Keratinocyte (primary cell): ENCODE results near the gene RBFOX1. TPM values are rescaled to one million over a fixed set of nuclear protein-coding genes. Genes with fewer than 3 reads are reported as not detected.

ENCODE experiments used
- DNase-seq: peaks from one replicate; pipeline ENCODE4 v3.0.0-alpha.2; 2011; ENCODE audit warnings: low read depth, missing footprints, low spot score
- FAIRE-seq: peaks from 2 replicates; lab custom pipeline; 2011; peaks lifted over from hg19 to GRCh38; lab: Jason Lieb, UNC
- H2AFZ ChIP-seq: 2 replicates; pipeline ENCODE4 v1.6.0; 2012; ENCODE audit warnings: low read length, control low read depth, inconsistent platforms; ENCODE audit not compliant: control insufficient read depth
- H3K27ac ChIP-seq: 2 replicates; pipeline ENCODE4 v1.5.1; 2011; ENCODE audit warnings: low read length; ENCODE audit not compliant: control insufficient read depth, insufficient read depth
- H3K27me3 ChIP-seq: 3 replicates; pipeline ENCODE4 v1.6.0; 2011; ENCODE audit warnings: low read length; ENCODE audit not compliant: control insufficient read depth, insufficient read depth; ENCODE audit errors: extremely low read depth
- H3K36me3 ChIP-seq, 2 experiments: 2 replicates in 1 of 2; 3 replicates in 1 of 2; pipeline ENCODE4 v1.5.1; 2011; ENCODE audit warnings: low read length in 2 of 2, mild to moderate bottlenecking in 1 of 2; ENCODE audit not compliant: control insufficient read depth in 2 of 2, insufficient read depth in 2 of 2; ENCODE audit errors: extremely low read depth in 1 of 2
- H3K4me1 ChIP-seq: 3 replicates; pipeline ENCODE4 v1.5.1; 2011; ENCODE audit warnings: low read length; ENCODE audit not compliant: control insufficient read depth, insufficient read depth; ENCODE audit errors: extremely low read depth
- H3K4me2 ChIP-seq: 3 replicates; pipeline ENCODE4 v1.6.0; 2011; ENCODE audit warnings: low read depth, low read length; ENCODE audit not compliant: control insufficient read depth, insufficient read depth; ENCODE audit errors: extremely low read depth
- H3K4me3 ChIP-seq, 3 experiments: fragments of 200-600 bp in 1 of 3; sonication (generic) in 1 of 3; 2 replicates in 2 of 3; 3 replicates in 1 of 3; pipeline ENCODE4 v1.5.1; 2011 to 2016; ENCODE audit warnings: low read length in 3 of 3, mild to moderate bottlenecking in 3 of 3, control low read depth in 2 of 3, inconsistent platforms in 1 of 3, low read depth in 1 of 3, mixed read lengths in 1 of 3, mixed run types in 1 of 3, moderate library complexity in 1 of 3; ENCODE audit not compliant: control insufficient read depth in 2 of 3, insufficient read depth in 2 of 3; ENCODE audit errors: extremely low read depth in 1 of 3
- H3K79me2 ChIP-seq: 2 replicates; pipeline ENCODE4 v1.6.0; 2012; ENCODE audit warnings: low read length; ENCODE audit not compliant: control insufficient read depth, insufficient read depth
- H3K9ac ChIP-seq: 3 replicates; pipeline ENCODE4 v1.6.0; 2011; ENCODE audit warnings: low read length; ENCODE audit not compliant: control insufficient read depth, insufficient read depth; ENCODE audit errors: extremely low read depth
- H3K9me1 ChIP-seq: 3 replicates; pipeline ENCODE4 v1.6.0; 2011; ENCODE audit warnings: low read length; ENCODE audit not compliant: control insufficient read depth, insufficient read depth; ENCODE audit errors: extremely low read depth
- H3K9me3 ChIP-seq: 2 replicates; pipeline ENCODE4 v1.5.1; 2012; ENCODE audit warnings: low read depth, low read length; ENCODE audit not compliant: control insufficient read depth
- H4K20me1 ChIP-seq: 3 replicates; pipeline ENCODE4 v1.6.0; 2011; ENCODE audit warnings: low read length; ENCODE audit not compliant: control insufficient read depth, insufficient read depth; ENCODE audit errors: extremely low read depth
- CTCF ChIP-seq, 3 experiments: IDR thresholded peaks in 1 of 3; conservative IDR thresholded peaks in 1 of 3; optimal IDR thresholded peaks in 1 of 3; 2 replicates in 2 of 3; 3 replicates in 1 of 3; pipeline versions ENCODE3 to v1.5.1; 2011; ENCODE audit warnings: low read length in 3 of 3, mild to moderate bottlenecking in 3 of 3, moderate library complexity in 2 of 3, control low read depth in 1 of 3, inconsistent platforms in 1 of 3; ENCODE audit not compliant: insufficient read depth in 2 of 3; ENCODE audit errors: extremely low read depth in 1 of 3
- EZH2 ChIP-seq: IDR thresholded peaks from one replicate; pipeline ENCODE4 v1.6.1; 2012; ENCODE audit warnings: inconsistent platforms, mild to moderate bottlenecking, low read length, moderate library complexity
- dilution Hi-C: fragments of 300-500 bp; cut with MboI; formaldehyde crosslinking; loops from one replicate; pipeline ENCODE4 v1.7.0; 2020; ENCODE audit warnings: low sequenced_read_pairs; ENCODE audit not compliant: extremely low pct_ligation_motif_present
- polyA plus RNA-seq, 5 experiments: library from polyadenylated mRNA; depleted of rRNA in 3 of 5; stranded (reverse) in 3 of 5; stranded (forward) in 1 of 5; unstranded in 1 of 5; fragments of >200 nt; gene quantifications; 1 replicate in 1 of 5; 2 replicates in 3 of 5; 3 replicates in 1 of 5; pipeline versions ENCODE4 v1.2.1 to v1.2.3, GENCODE V29; 2011 to 2012; ENCODE audit warnings: missing spikeins in 2 of 5, low read depth in 1 of 5, low replicate concordance in 1 of 5

RBFOX1 gene
- polyA plus RNA-seq, 1 donor (not counting 4 experiments of a cell fraction or from before 2014, with no cell fraction given) = not detected

GRCh38 chr16:7583396-7583795 is 250.8 kb downstream of the RBFOX1 start:
- H3K36me3 ChIP-seq = no peaks in the 10 kb centered on the region
- TF ChIP-seq EZH2 (no peak), CTCF (optimal IDR thresholded peaks at IDR 0.05 in 1 of 3, IDR thresholded peaks at IDR 0.05 in 1 of 3, conservative IDR thresholded peaks at IDR 0.05 in 1 of 3; ENCODE audit: extremely low read depth in 1 of 3, insufficient read depth in 2 of 3, low read length in 3 of 3) (no peak)
- H3K4me2 ChIP-seq = no peak overlapping the region
- H3K9me1 ChIP-seq = no peaks in the 10 kb centered on the region
- no peak overlapping the region for H3K27ac ChIP-seq
- dilution Hi-C loops = no loop called here
- H4K20me1 ChIP-seq = no peaks in the 10 kb centered on the region
- no peak for FAIRE-seq
- peaks cover 2% of the 10 kb centered on the region for H3K9me3 ChIP-seq
- H3K27me3 ChIP-seq = no peaks in the 10 kb centered on the region
- H3K79me2 ChIP-seq = no peaks in the 10 kb centered on the region
- H3K4me1 ChIP-seq = no peaks in the 10 kb centered on the region
- no peak overlapping the region for H3K9ac ChIP-seq
- H2AFZ ChIP-seq = no peak overlapping the region
- no peak overlapping the region for H3K4me3 ChIP-seq
- DNase-seq = no peak

- dilution Hi-C loops = no loop called here
- no peaks in the 10 kb centered on the region for H3K27me3 ChIP-seq
- no peak overlapping the region for H3K4me3 ChIP-seq
- H4K20me1 ChIP-seq = no peaks in the 10 kb centered on the region
- no peak for TF ChIP-seq EZH2
- no peak for TF ChIP-seq CTCF (optimal IDR thresholded peaks at IDR 0.05 in 1 of 3, IDR thresholded peaks at IDR 0.05 in 1 of 3, conservative IDR thresholded peaks at IDR 0.05 in 1 of 3; ENCODE audit: extremely low read depth in 1 of 3, insufficient read depth in 2 of 3, low read length in 3 of 3)
- no peak overlapping the region for H3K9ac ChIP-seq
- H3K27ac ChIP-seq = no peak overlapping the region
- FAIRE-seq = no peak
- H3K4me1 ChIP-seq = no peaks in the 10 kb centered on the region
- H2AFZ ChIP-seq = no peak overlapping the region
- no peaks in the 10 kb centered on the region for H3K9me1 ChIP-seq
- no peaks in the 10 kb centered on the region for H3K36me3 ChIP-seq
- no peaks in the 10 kb centered on the region for H3K79me2 ChIP-seq
- H3K4me2 ChIP-seq = no peak overlapping the region
- H3K9me3 ChIP-seq = peaks cover 2% of the 10 kb centered on the region
- no peak for DNase-seq
These were observed 251.9 kb downstream of the RBFOX1 start for GRCh38 chr16:7584561-7584960.
